PC-3 (cell line): ENCODE results near the gene IDE. TPM values are rescaled to one million over a fixed set of nuclear protein-coding genes. Genes with fewer than 3 reads are reported as not detected.
A peak's percentile ranks its signal among the peaks of the same experiment; 100 is the strongest.

ENCODE experiments used
- ATAC-seq: fragments of 200-7000 bp; cut with Tn5 transposase; 2 replicates; pipeline ENCODE4 v1.9.1; 2020; ENCODE audit warnings: mild to moderate bottlenecking, moderate library complexity
- BruUV-seq: library from RNA; stranded (reverse); fragments of 400-500 nt; replicated peaks from 2 replicates; lab custom pipeline; 2021; lab: Mats Ljungman, UMichigan
- CTCF ChIA-PET: fragments of 300-600 bp; sonication (Branson Sonifier 250); formaldehyde crosslinking; loops from one replicate; lab custom pipeline; 2022; ENCODE audit warnings: antibody characterized with exemption; lab: Charles Lee
- POLR2A ChIA-PET: fragments of 300-600 bp; sonication (Branson Sonifier 250); formaldehyde crosslinking; loops from one replicate; lab custom pipeline; 2022; ENCODE audit warnings: antibody characterized with exemption; ENCODE audit not compliant: unreplicated experiment; lab: Charles Lee
- DNase-seq: peaks from one replicate; pipeline ENCODE4 v3.0.0-alpha.2; 2015
- H2AFZ ChIP-seq: fragments of 300-600 bp; sonication (generic); 2 replicates; pipeline ENCODE4 v1.6.0; 2016; ENCODE audit warnings: antibody characterized with exemption, low read length
- H3F3A ChIP-seq: fragments of 300-600 bp; sonication (generic); one replicate; pipeline ENCODE4 v1.6.0; 2017; ENCODE audit warnings: antibody characterized with exemption, low read length, control low read depth, mild to moderate bottlenecking; ENCODE audit not compliant: unreplicated experiment
- H3K27ac ChIP-seq: fragments of 300-600 bp; sonication (generic); 2 replicates; pipeline ENCODE4 v1.5.1; 2016; ENCODE audit warnings: mild to moderate bottlenecking, low read length
- H3K27me3 ChIP-seq: fragments of 300-600 bp; sonication (generic); 2 replicates; pipeline ENCODE4 v1.6.1; 2016; ENCODE audit warnings: low read length, mixed read lengths
- H3K36me3 ChIP-seq: fragments of 300-600 bp; sonication (generic); 2 replicates; pipeline ENCODE4 v1.6.1; 2016; ENCODE audit warnings: low read depth, mixed run types, low read length, mixed read lengths
- H3K4me1 ChIP-seq: fragments of 300-600 bp; sonication (generic); 2 replicates; pipeline ENCODE4 v1.5.1; 2016; ENCODE audit warnings: low read length; ENCODE audit not compliant: insufficient read depth
- H3K4me2 ChIP-seq: fragments of 300-600 bp; sonication (generic); 2 replicates; pipeline ENCODE4 v1.6.0; 2016; ENCODE audit warnings: low read length
- H3K4me3 ChIP-seq: fragments of 300-600 bp; sonication (generic); 2 replicates; pipeline ENCODE4 v1.5.1; 2016; ENCODE audit warnings: mild to moderate bottlenecking, low read length, mixed read lengths
- H3K79me2 ChIP-seq: fragments of 300-600 bp; sonication (generic); 2 replicates; pipeline ENCODE4 v1.6.1; 2017; ENCODE audit warnings: low read length, mixed read lengths
- H3K9ac ChIP-seq: fragments of 300-600 bp; sonication (generic); 2 replicates; pipeline ENCODE4 v1.6.0; 2016; ENCODE audit warnings: mild to moderate bottlenecking, low read length
- H3K9me2 ChIP-seq: fragments of 300-600 bp; sonication (generic); replicated peaks from 2 replicates; pipeline ENCODE4 v1.6.1; 2016; ENCODE audit warnings: mixed run types, low read length, mixed read lengths
- H3K9me3 ChIP-seq: fragments of 300-600 bp; sonication (generic); 2 replicates; pipeline ENCODE4 v1.6.1; 2016; ENCODE audit warnings: low read length, mixed read lengths
- H4K20me1 ChIP-seq: fragments of 300-600 bp; sonication (generic); 2 replicates; pipeline ENCODE4 v1.6.1; 2016; ENCODE audit warnings: low read length, mixed read lengths
- CTCF ChIP-seq: fragments of 300-600 bp; sonication (generic); conservative IDR thresholded peaks from 2 replicates; pipeline ENCODE4 v1.5.1; 2017; ENCODE audit warnings: antibody characterized with exemption, low read depth, mild to moderate bottlenecking, low read length
- EZH2 ChIP-seq: fragments of 300-600 bp; sonication (generic); IDR thresholded peaks from one replicate; pipeline ENCODE4 v1.6.1; 2017; ENCODE audit warnings: antibody characterized with exemption, mild to moderate bottlenecking, low read length; ENCODE audit not compliant: unreplicated experiment
- EZH2phosphoT487 ChIP-seq: fragments of 300-600 bp; sonication (generic); IDR thresholded peaks from 2 replicates; pipeline ENCODE4 v1.6.1; 2018; ENCODE audit warnings: mild to moderate bottlenecking, antibody characterized with exemption, low read length, borderline replicate concordance
- intact Hi-C: fragments of 100-400 bp; cut with micrococcal nuclease; formaldehyde crosslinking; loops from 2 replicates; pipeline ENCODE4 v1.9.0; 2023
- total RNA-seq: library from RNA; depleted of rRNA; stranded (reverse); fragments of >200 nt; gene quantifications from 2 replicates; pipeline ENCODE4 v1.2.3, GENCODE V29; 2014

IDE gene
- total RNA-seq, 1 experiment from 2014 or later = 28.7 TPM

- Histone ChIP-seq H3K4me3 (no peak overlapping the region), H3K27ac (no peak overlapping the region), H2AFZ (no peak overlapping the region), H3K9me3 (no peaks in the 10 kb centered on the region), H3K4me2 (no peak overlapping the region), H3K4me1 (no peaks in the 10 kb centered on the region), H4K20me1 (no peaks in the 10 kb centered on the region; the same call in 1 of the 2 replicates), H3K9ac (no peak overlapping the region), H3K9me2 (no peaks in the 10 kb centered on the region), H3K79me2 (peaks cover 38% of the 10 kb centered on the region), H3K36me3 (no peaks in the 10 kb centered on the region; the same call in 1 of the 2 replicates), H3K27me3 (no peaks in the 10 kb centered on the region), H3F3A (no peaks in the 10 kb centered on the region)
- ChIA-PET POLR2A (no interaction called here), CTCF (no interaction called here)
- DNase-seq (peak; percentile 10), ATAC-seq (no peak)
- BruUV-seq = no TSS peak
- TF ChIP-seq CTCF (no peak), EZH2phosphoT487 (no peak), EZH2 (no peak)
- intact Hi-C loops = no loop called here
Measured at GRCh38 chr10:92544296-92544695, 29.6 kb downstream of the IDE start.

DNA sequence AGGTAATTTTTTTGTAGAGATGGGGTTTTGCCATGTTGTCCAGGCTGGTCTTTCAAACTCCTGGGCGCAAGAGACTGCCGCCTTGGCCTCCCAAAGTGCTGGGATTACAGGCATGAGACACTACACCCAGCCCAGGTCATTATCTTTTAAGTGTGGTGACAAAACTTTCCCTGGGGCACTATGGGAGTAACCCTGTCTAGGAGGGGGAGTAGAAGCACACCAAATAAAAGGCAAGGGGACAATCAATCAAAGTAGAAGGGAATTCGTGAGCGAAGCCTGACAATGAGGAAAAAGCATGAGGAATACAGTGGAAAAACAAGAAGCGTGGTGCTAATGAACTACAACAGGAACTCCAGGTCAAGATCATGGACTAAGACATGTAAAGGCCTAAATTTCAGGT, 31.4 kb downstream of the IDE start:
- DNase-seq = no peak
- intact Hi-C loops = no loop called here
- no peak overlapping the region for H3K27ac ChIP-seq
- H4K20me1 ChIP-seq = no peaks in the 10 kb centered on the region; the same call in 1 of the 2 replicates
- ChIA-PET CTCF (no interaction called here), POLR2A (no interaction called here)
- H3F3A ChIP-seq = no peaks in the 10 kb centered on the region
- peaks cover 38% of the 10 kb centered on the region for H3K79me2 ChIP-seq
- TF ChIP-seq EZH2 = no peak
- no peak for TF ChIP-seq CTCF
- TF ChIP-seq EZH2phosphoT487 = no peak
- no peak overlapping the region for H3K4me2 ChIP-seq
- ATAC-seq = no peak
- H3K4me3 ChIP-seq = no peak overlapping the region
- no TSS peak for BruUV-seq
- no peaks in the 10 kb centered on the region for H3K27me3 ChIP-seq
- no peak overlapping the region for H3K9ac ChIP-seq
- no peaks in the 10 kb centered on the region for H3K9me2 ChIP-seq
- H3K9me3 ChIP-seq = no peaks in the 10 kb centered on the region
- no peaks in the 10 kb centered on the region for H3K4me1 ChIP-seq
- H2AFZ ChIP-seq = no peak overlapping the region
- no peaks in the 10 kb centered on the region for H3K36me3 ChIP-seq

- no peak overlapping the region for H3K9ac ChIP-seq
- peaks cover 38% of the 10 kb centered on the region for H3K79me2 ChIP-seq
- H3K36me3 ChIP-seq = no peaks in the 10 kb centered on the region
- no peaks in the 10 kb centered on the region for H3K9me2 ChIP-seq
- H3K27me3 ChIP-seq = no peaks in the 10 kb centered on the region
- H3K27ac ChIP-seq = no peak overlapping the region
- intact Hi-C loops = no loop called here
- no peak overlapping the region for H3K4me3 ChIP-seq
- TF ChIP-seq EZH2 (no peak), CTCF (no peak), EZH2phosphoT487 (no peak)
- no peaks in the 10 kb centered on the region for H3F3A ChIP-seq
- ChIA-PET CTCF (interaction anchor here (0.6 kb wide), 1 partner anchor 24 kb away, joined by 3 read pairs; no protein-coding TSS in a partner anchor), POLR2A (interaction anchor here (0.6 kb wide), 1 partner anchor 71 kb away, joined by 3 read pairs; no protein-coding TSS in a partner anchor)
- no peak overlapping the region for H2AFZ ChIP-seq
- no TSS peak for BruUV-seq
- no peaks in the 10 kb centered on the region for H3K4me1 ChIP-seq
- no peak overlapping the region for H3K4me2 ChIP-seq
- no peaks in the 10 kb centered on the region; the same call in 1 of the 2 replicates for H4K20me1 ChIP-seq
- ATAC-seq (no peak), DNase-seq (no peak)
- no peaks in the 10 kb centered on the region for H3K9me3 ChIP-seq
Measured at GRCh38 chr10:92541583-92541982, 32.3 kb downstream of the IDE start.
